ENCODE results near the gene IFRD1.

Gene IFRD1

DNA sequence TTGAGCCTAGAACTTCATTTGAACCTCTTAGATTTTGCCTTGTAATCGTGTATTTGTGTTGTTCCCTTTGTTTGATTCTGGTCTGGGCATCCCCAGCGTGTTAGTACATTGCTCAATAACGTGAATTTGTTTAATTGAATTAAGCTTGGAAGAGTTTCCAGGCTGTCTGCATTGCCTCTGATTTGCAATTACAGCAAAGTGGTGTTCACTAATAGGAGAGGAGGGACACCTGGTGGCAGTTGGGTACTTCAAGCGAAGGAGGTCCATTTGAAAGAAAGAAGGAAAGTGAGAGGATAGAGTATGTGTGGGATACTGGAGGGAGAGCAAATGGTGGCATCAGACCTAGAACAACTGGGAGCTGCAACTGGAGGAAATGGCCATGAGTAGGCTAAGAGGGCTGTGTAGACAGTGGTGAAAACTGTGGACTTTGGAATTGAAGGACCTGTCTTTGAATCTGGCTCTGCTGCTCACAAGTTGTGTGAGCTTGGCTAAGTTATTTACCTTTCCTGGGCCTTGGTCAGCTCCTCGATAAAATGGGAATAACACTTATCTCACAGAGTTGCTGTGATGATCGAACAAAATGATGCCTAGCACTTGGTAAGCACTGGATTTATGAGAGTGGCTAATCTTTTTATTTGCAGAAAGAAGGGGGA is 45.7 kb downstream of the IFRD1 start:
- no peak overlapping the region for H2AFZ ChIP-seq (ENCODE audit: low read depth, low read length)
- H3K4me3 ChIP-seq (ENCODE audit: low read length): no peak overlapping the region
- H3K79me2 ChIP-seq (ENCODE audit: low read length): no peaks in the 10 kb centered on the region
- no peaks in the 10 kb centered on the region; the same call in 1 of the 2 replicates for H3K27me3 ChIP-seq (ENCODE audit: low read depth, low read length)
- no peaks in the 10 kb centered on the region for H4K20me1 ChIP-seq (ENCODE audit: insufficient read depth, low read length)
- H3K4me2 ChIP-seq (ENCODE audit: low read length): no peak overlapping the region
- TF ChIP-seq, protein P1, sequence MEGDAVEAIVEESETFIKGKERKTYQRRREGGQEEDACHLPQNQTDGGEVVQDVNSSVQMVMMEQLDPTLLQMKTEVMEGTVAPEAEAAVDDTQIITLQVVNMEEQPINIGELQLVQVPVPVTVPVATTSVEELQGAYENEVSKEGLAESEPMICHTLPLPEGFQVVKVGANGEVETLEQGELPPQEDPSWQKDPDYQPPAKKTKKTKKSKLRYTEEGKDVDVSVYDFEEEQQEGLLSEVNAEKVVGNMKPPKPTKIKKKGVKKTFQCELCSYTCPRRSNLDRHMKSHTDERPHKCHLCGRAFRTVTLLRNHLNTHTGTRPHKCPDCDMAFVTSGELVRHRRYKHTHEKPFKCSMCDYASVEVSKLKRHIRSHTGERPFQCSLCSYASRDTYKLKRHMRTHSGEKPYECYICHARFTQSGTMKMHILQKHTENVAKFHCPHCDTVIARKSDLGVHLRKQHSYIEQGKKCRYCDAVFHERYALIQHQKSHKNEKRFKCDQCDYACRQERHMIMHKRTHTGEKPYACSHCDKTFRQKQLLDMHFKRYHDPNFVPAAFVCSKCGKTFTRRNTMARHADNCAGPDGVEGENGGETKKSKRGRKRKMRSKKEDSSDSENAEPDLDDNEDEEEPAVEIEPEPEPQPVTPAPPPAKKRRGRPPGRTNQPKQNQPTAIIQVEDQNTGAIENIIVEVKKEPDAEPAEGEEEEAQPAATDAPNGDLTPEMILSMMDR (IDR thresholded peaks at IDR 0.05; ENCODE audit: low read depth, low read length): peak; percentile 83
- no peak for TF ChIP-seq EZH2phosphoT487 (IDR thresholded peaks at IDR 0.05; ENCODE audit: low read depth)
- H3K9ac ChIP-seq (ENCODE audit: low read length): no peak overlapping the region
- no peaks in the 10 kb centered on the region for H3K9me3 ChIP-seq (ENCODE audit: insufficient read depth, low read length)
- no peaks in the 10 kb centered on the region for H3K36me3 ChIP-seq (replicated peaks; ENCODE audit: low read depth, low read length)
- no peak overlapping the region for H3K27ac ChIP-seq (ENCODE audit: low read length)
- H3K4me1 ChIP-seq (ENCODE audit: low read length): peaks cover 39% of the 10 kb centered on the region

DNA sequence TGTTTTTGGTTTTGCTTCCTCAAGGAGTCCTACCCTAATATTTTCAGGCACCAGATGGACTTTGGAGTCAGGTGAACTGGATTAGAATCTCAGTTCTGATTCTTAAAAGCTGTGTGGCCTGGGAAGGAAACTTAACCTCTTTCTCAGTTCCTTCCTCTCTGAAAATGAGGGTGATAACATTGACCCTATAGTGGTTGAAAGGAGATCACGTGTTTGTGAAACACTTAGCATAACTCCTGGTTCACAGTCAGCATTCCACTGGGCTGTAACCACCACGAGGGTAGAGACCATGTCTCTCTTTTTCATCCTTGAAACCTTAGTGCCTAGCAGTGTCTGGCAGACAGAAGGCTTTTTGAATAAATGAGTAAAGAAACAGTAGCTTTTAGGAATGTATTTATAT is 47.2 kb downstream of the IFRD1 start:
- peak overlapping the region; percentile 33 for H3K4me2 ChIP-seq (ENCODE audit: low read length)
- no peak overlapping the region for H3K9ac ChIP-seq (ENCODE audit: low read length)
- H3K27me3 ChIP-seq (ENCODE audit: low read depth, low read length): no peaks in the 10 kb centered on the region; the same call in 1 of the 2 replicates
- no peak overlapping the region for H3K27ac ChIP-seq (ENCODE audit: low read length)
- TF ChIP-seq, protein P1 (IDR thresholded peaks at IDR 0.05; ENCODE audit: low read depth, low read length): no peak
- TF ChIP-seq EZH2phosphoT487 (IDR thresholded peaks at IDR 0.05; ENCODE audit: low read depth): no peak
- H3K9me3 ChIP-seq (ENCODE audit: insufficient read depth, low read length): no peaks in the 10 kb centered on the region
- no peaks in the 10 kb centered on the region for H4K20me1 ChIP-seq (ENCODE audit: insufficient read depth, low read length)
- no peaks in the 10 kb centered on the region for H3K79me2 ChIP-seq (ENCODE audit: low read length)
- H3K36me3 ChIP-seq (replicated peaks; ENCODE audit: low read depth, low read length): no peaks in the 10 kb centered on the region
- no peak overlapping the region for H3K4me3 ChIP-seq (ENCODE audit: low read length)
- H3K4me1 ChIP-seq (ENCODE audit: low read length): peaks cover 39% of the 10 kb centered on the region
- no peak overlapping the region for H2AFZ ChIP-seq (ENCODE audit: low read depth, low read length)

DNA sequence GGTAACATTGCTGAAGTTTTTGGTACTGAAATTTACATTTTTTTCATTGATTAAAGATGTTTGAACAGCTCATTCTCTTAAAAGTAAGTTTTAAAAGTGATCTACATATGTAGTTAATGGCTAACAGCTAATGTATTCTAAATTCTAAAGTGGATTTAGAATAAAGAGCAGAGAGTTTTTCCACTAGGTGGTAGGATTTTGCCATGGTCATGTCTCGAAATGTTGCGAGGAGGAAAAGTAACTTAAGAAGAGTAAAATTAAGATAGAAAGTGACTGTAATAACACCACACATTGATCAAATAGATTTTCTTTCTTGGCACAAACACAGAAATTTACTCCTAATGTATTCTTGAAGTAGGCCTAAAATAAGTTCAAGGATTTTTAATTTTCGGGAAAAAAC is 50.4 kb downstream of the IFRD1 start:
- Histone ChIP-seq H3K9me3 (ENCODE audit: insufficient read depth, low read length) (no peaks in the 10 kb centered on the region), H3K9ac (ENCODE audit: low read length) (no peak overlapping the region), H4K20me1 (ENCODE audit: insufficient read depth, low read length) (no peaks in the 10 kb centered on the region), H2AFZ (ENCODE audit: low read depth, low read length) (no peak overlapping the region), H3K4me3 (ENCODE audit: low read length) (no peak overlapping the region), H3K4me2 (ENCODE audit: low read length) (no peak overlapping the region), H3K27me3 (ENCODE audit: low read depth, low read length) (no peaks in the 10 kb centered on the region; the same call in 1 of the 2 replicates), H3K4me1 (ENCODE audit: low read length) (peaks cover 29% of the 10 kb centered on the region), H3K27ac (ENCODE audit: low read length) (no peak overlapping the region), H3K79me2 (ENCODE audit: low read length) (no peaks in the 10 kb centered on the region), H3K36me3 (replicated peaks; ENCODE audit: low read depth, low read length) (no peaks in the 10 kb centered on the region)
- no peak for TF ChIP-seq EZH2phosphoT487 (IDR thresholded peaks at IDR 0.05; ENCODE audit: low read depth)
- TF ChIP-seq, protein P1 (IDR thresholded peaks at IDR 0.05; ENCODE audit: low read depth, low read length): no peak

DNA sequence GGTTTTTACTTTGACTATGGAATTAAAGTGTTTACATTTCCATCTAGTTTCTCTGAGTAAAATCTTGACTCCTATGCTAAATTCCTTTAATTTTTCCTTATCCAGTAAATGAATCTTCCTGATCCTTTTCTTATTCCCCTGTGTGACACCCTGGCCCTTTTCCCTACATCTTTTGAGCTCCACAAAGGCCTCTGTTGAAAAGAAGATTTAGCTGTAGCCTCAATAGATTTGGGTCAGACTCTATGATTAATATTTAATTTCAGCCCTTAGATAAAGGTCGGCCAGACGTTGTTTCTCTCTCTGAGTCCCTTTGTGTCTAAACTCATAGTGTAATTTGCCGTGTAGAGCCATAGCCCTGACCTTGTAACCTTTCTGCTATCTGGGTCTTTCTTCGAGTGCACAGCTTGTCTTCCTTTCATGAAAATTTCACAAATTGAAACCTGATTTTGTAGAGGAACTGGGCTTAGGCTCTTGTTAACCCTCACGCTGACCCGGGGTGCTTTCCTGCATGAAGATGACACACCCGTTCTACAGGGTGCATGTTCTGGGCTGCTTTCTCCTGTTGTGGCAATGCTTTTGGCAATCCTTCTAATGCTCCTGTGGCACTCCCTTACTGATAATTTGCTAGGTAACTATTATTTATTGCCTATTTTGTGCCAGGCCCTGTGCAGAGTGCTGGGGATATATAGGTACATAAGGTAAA is 51.7 kb downstream of the IFRD1 start:
- no peaks in the 10 kb centered on the region for H3K9me3 ChIP-seq (ENCODE audit: insufficient read depth, low read length)
- H4K20me1 ChIP-seq (ENCODE audit: insufficient read depth, low read length): no peaks in the 10 kb centered on the region
- no peak overlapping the region for H3K9ac ChIP-seq (ENCODE audit: low read length)
- no peaks in the 10 kb centered on the region for H3K36me3 ChIP-seq (replicated peaks; ENCODE audit: low read depth, low read length)
- no peak overlapping the region for H3K27ac ChIP-seq (ENCODE audit: low read length)
- H3K4me1 ChIP-seq (ENCODE audit: low read length): peaks cover 26% of the 10 kb centered on the region
- H3K4me3 ChIP-seq (ENCODE audit: low read length): no peak overlapping the region
- H3K79me2 ChIP-seq (ENCODE audit: low read length): no peaks in the 10 kb centered on the region
- H3K4me2 ChIP-seq (ENCODE audit: low read length): 0 out of 2 replicates have a peak overlapping the region, but pooled peaks have one; percentile 1
- TF ChIP-seq, protein P1 (IDR thresholded peaks at IDR 0.05; ENCODE audit: low read depth, low read length): no peak
- TF ChIP-seq EZH2phosphoT487 (IDR thresholded peaks at IDR 0.05; ENCODE audit: low read depth): no peak
- no peaks in the 10 kb centered on the region for H3K27me3 ChIP-seq (ENCODE audit: low read depth, low read length)
- H2AFZ ChIP-seq (ENCODE audit: low read depth, low read length): no peak overlapping the region

Data from OCI-LY3 (cell line).